Peyer's patch (tissue), 4 donors: ENCODE data around the gene TMEM92. TPM values are rescaled to one million over a fixed set of nuclear protein-coding genes. Genes with fewer than 3 reads are reported as not detected.
A peak's percentile ranks its signal among the peaks of the same experiment; 100 is the strongest.

ENCODE experiments used
- DNase-seq, 3 donors: peaks; one replicate each; pipeline ENCODE4 v3.0.0-alpha.2; 2017 to 2019
- H3K27ac ChIP-seq, 4 donors: fragments of 200-600 bp; sonication (generic); one replicate each; pipeline ENCODE4 v1.5.1; 2016 to 2019
- H3K27me3 ChIP-seq, 2 donors: fragments of 200-600 bp; sonication (generic); one replicate each; pipeline ENCODE4 v1.5.1; 2019
- H3K36me3 ChIP-seq, 3 donors: fragments of 200-600 bp; sonication (generic); one replicate each; pipeline ENCODE4 v1.5.1; 2016 to 2019
- H3K4me1 ChIP-seq, 4 donors: fragments of 200-600 bp; sonication (generic); one replicate each; pipeline ENCODE4 v1.5.1; 2016 to 2019
- H3K4me3 ChIP-seq, 4 donors: fragments of 200-600 bp; sonication (generic); 1 replicate in 3 of 4; 2 replicates in 1 of 4; pipeline ENCODE4 v1.5.1; 2016 to 2019; ENCODE audit warnings: mild to moderate bottlenecking in 1 of 4
- H3K9me3 ChIP-seq, 4 donors: fragments of 200-600 bp; sonication (generic); one replicate each; pipeline ENCODE4 v1.5.1; 2016 to 2019; ENCODE audit warnings: mild to moderate bottlenecking in 1 of 4
- POLR2A ChIP-seq, 2 donors: fragments of 450-650 bp; IDR thresholded peaks; one replicate each; pipeline ENCODE4 v1.5.1; 2017; ENCODE audit warnings: antibody characterized with exemption in 2 of 2, mild to moderate bottlenecking in 2 of 2, moderate library complexity in 2 of 2
- total RNA-seq, 4 donors: library from RNA; depleted of rRNA; stranded (reverse); fragments of >200 nt; gene quantifications; one replicate each; pipeline ENCODE4 v1.1.0, GENCODE V29; 2016
- TF ChIP-seq, protein P1 (sequence below), 6 experiments: fragments of 450-650 bp in 4 of 6; fragments of 200-600 bp in 2 of 6; sonication (generic) in 1 of 6; IDR thresholded peaks; one replicate each; pipeline ENCODE4 v1.5.1; 2017 to 2019; ENCODE audit warnings: antibody characterized with exemption in 6 of 6, mild to moderate bottlenecking in 3 of 6, moderate library complexity in 1 of 6

The TMEM92 gene
- total RNA-seq, 4 donors from 2014 or later: 0.83 to 86.0 (median 50.6) TPM

DNA sequence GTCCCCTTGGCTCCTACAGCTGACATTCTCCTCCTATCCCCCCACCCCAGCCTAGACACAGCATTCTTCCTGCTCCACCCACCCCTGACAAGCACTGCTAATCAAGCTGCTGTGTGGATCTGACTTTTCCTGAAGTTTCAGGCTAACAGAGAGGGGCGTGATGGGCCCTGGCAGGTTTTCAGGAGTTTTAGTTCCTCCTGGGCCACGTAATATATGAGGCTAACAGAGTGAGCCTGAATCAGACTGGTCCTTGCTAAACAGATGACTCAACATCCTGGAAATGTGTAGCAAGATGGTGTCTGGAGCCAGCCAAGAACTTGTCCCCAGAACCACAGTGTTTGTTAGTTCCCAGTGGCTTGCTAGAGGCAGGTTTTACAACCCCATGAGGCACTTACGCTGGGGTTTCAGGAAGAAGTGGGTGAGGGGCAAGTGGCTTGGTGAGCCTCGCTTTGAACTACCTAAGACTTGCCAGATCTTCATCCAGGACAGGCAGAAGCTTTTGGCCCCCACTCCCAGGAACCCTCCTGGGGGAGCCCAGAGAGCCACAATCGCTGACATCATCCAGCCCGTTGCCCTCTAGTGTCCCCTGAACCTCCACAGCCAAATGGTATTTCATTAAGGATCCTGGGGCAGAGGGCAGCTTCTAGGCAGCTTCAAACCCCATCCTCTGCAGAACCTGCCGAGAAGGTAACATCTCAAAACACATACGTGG, 15.9 kb downstream of the TMEM92 start:
- Histone ChIP-seq H3K4me3 (no peak overlapping the region), H3K27ac (peak overlapping the region; percentile 44 to 84 (median 63)), H3K9me3 (no peaks in the 10 kb centered on the region)

DNA sequence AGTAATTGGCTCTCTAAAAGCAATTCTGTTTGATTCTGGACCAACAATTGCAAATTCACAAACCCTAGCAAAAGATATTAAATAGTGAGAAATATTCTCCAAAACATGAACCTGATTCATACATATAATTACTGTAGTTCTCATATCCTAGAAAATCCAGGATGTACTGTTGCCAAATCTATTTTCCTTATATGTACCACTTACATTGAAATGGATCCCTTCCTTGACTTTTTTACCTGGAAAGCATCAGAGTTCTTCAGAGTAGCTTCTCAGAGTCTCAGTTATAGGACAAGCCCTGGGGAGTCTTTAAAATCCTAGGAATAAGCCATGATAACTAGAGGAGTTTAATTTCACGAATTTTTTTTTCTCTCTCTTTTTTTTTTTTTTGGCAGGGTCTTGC, 16.7 kb downstream of the TMEM92 start:
- DNase-seq: no peak
- TF ChIP-seq POLR2A (IDR thresholded peaks at IDR 0.05): no peak
- TF ChIP-seq, protein P1, sequence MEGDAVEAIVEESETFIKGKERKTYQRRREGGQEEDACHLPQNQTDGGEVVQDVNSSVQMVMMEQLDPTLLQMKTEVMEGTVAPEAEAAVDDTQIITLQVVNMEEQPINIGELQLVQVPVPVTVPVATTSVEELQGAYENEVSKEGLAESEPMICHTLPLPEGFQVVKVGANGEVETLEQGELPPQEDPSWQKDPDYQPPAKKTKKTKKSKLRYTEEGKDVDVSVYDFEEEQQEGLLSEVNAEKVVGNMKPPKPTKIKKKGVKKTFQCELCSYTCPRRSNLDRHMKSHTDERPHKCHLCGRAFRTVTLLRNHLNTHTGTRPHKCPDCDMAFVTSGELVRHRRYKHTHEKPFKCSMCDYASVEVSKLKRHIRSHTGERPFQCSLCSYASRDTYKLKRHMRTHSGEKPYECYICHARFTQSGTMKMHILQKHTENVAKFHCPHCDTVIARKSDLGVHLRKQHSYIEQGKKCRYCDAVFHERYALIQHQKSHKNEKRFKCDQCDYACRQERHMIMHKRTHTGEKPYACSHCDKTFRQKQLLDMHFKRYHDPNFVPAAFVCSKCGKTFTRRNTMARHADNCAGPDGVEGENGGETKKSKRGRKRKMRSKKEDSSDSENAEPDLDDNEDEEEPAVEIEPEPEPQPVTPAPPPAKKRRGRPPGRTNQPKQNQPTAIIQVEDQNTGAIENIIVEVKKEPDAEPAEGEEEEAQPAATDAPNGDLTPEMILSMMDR (IDR thresholded peaks at IDR 0.05): no peak
- Histone ChIP-seq H3K36me3 (no peaks in the 10 kb centered on the region), H3K4me1 (peaks cover 0 to 17% (median 0%) of the 10 kb centered on the region in 4 donors), H3K4me3 (no peak overlapping the region), H3K27me3 (no peaks in the 10 kb centered on the region), H3K27ac (peak overlapping the region; percentile 44 to 84 (median 63)), H3K9me3 (no peaks in the 10 kb centered on the region)

More for the DNA sequence above, 15.9 kb downstream of the TMEM92 start:
- DNase-seq: peak in 2 of 3 donors; percentile 25 to 79
- Histone ChIP-seq H3K4me1 (peaks cover 0 to 17% (median 0%) of the 10 kb centered on the region in 4 donors), H3K27me3 (no peaks in the 10 kb centered on the region), H3K36me3 (no peaks in the 10 kb centered on the region)
- no peak for TF ChIP-seq POLR2A (IDR thresholded peaks at IDR 0.05)
- TF ChIP-seq, protein P1 (IDR thresholded peaks at IDR 0.05): no peak

DNA sequence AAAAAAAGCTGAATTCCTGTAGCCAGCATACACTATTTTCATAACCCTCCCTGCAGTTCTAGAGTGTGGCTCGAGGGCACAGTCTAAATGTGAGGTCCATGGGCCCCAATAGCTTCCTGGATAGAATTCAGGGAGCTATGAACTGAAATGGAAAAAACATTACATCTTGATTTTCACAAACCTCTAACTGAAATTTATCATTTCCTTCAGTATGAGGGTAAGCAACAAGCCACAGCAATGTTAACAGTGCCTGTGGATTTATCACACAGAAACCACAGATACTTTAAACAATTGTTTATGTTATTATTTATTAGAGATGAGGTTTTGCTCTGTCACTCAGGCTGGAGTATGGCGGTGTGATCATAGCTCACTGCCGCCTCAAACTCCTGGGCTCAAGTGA, 18.2 kb downstream of the TMEM92 start:
- Histone ChIP-seq H3K27me3 (no peaks in the 10 kb centered on the region), H3K27ac (no peak overlapping the region), H3K4me3 (no peak overlapping the region), H3K36me3 (no peaks in the 10 kb centered on the region), H3K4me1 (peaks cover 0 to 17% (median 0%) of the 10 kb centered on the region in 4 donors), H3K9me3 (no peaks in the 10 kb centered on the region)
- TF ChIP-seq POLR2A (IDR thresholded peaks at IDR 0.05): no peak
- TF ChIP-seq, protein P1 (IDR thresholded peaks at IDR 0.05): no peak
- DNase-seq: no peak

DNA sequence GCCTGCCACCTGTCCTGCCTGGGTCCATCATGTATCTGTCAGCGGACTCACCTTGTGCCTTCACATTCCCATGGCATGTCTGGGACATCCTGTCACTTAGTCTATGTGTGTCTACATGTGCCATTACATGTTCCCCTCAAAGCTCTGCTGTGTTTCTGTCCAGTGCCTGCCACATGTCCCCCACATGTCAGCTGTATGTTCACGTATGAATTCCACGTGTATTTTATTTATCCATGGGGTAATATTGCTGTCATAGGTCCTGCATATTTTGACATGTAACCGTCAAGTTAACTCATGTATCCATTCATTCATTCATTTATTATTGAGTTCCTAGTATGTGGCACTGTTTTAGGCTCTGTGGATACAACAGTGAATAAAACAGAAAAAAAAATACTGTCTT, 20.8 kb downstream of the TMEM92 start:
- Histone ChIP-seq H3K4me3 (no peak overlapping the region), H3K4me1 (peaks cover 0 to 8% (median 0%) of the 10 kb centered on the region in 4 donors), H3K36me3 (no peaks in the 10 kb centered on the region), H3K9me3 (no peaks in the 10 kb centered on the region), H3K27me3 (no peaks in the 10 kb centered on the region), H3K27ac (no peak overlapping the region)
- no peak for DNase-seq
- TF ChIP-seq POLR2A (IDR thresholded peaks at IDR 0.05): no peak
- TF ChIP-seq, protein P1 (IDR thresholded peaks at IDR 0.05): no peak

DNA sequence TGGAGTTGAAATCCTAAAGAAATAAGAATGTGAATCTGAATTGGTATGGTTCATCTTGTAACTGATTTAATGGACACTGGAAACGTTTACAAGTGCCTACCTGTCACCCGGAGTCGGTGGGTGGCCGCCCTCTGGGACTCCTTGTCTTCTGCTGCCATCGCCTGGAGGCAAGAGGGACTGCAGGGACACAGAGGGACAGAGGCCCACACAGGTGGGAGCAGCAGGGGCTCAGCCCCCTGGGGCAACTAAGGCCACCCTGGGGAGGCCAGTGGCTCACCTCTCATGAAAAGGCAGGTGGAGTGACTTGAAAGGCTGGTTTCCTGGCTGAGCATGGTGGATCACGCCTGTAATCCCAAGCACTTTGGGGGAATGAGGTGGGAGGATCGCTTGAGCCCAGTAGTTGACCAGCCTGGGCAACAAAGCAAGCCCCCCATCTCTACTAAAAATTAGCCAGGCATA, 23.2 kb downstream of the TMEM92 start:
- peak; percentile 71 to 90 (median 80) for DNase-seq
- H3K4me1 ChIP-seq: no peaks in the 10 kb centered on the region
- no peak overlapping the region for H3K4me3 ChIP-seq
- no peak overlapping the region for H3K27ac ChIP-seq
- H3K9me3 ChIP-seq: no peaks in the 10 kb centered on the region
- H3K36me3 ChIP-seq: no peaks in the 10 kb centered on the region
- TF ChIP-seq, protein P1 (IDR thresholded peaks at IDR 0.05): peak; percentile 75 to 98 (median 92)
- no peak for TF ChIP-seq POLR2A (IDR thresholded peaks at IDR 0.05)
- H3K27me3 ChIP-seq: no peaks in the 10 kb centered on the region
